SK-N-MC (cell line): Measurements from ENCODE around the gene SGTA.

Experiments used
- DNase-seq: peaks from one replicate; pipeline ENCODE4 v3.0.0-alpha.2; 2011; ENCODE audit warnings: low read depth, low spot score
- H3K27ac ChIP-seq: fragments of 200-600 bp; sonication (generic); 2 replicates; pipeline ENCODE4 v1.5.1; 2016; ENCODE audit warnings: mixed run types
- H3K36me3 ChIP-seq: fragments of 200-600 bp; sonication (generic); 2 replicates; pipeline ENCODE4 v1.6.1; 2017; ENCODE audit warnings: antibody characterized with exemption, low read length, mixed read lengths; ENCODE audit not compliant: insufficient read depth
- H3K4me3 ChIP-seq: fragments of 200-600 bp; sonication (generic); 2 replicates; pipeline ENCODE4 v1.5.1; 2016
- H3K9ac ChIP-seq: fragments of 200-600 bp; sonication (generic); 2 replicates; pipeline ENCODE4 v1.8.0; 2017; ENCODE audit warnings: mixed run types, mixed read lengths; ENCODE audit not compliant: insufficient read length
- H3K9me3 ChIP-seq: fragments of 200-600 bp; sonication (generic); 2 replicates; pipeline ENCODE4 v1.6.1; 2017; ENCODE audit warnings: low read depth, mild to moderate bottlenecking, antibody characterized with exemption, low read length, moderate library complexity, mixed read lengths
- EZH2 ChIP-seq: fragments of 200-600 bp; sonication (generic); IDR thresholded peaks from one replicate; pipeline ENCODE4 v1.6.1; 2017; ENCODE audit warnings: antibody characterized with exemption
- FOXP2 ChIP-seq: optimal IDR thresholded peaks from 2 replicates; pipeline ENCODE3; 2011; ENCODE audit warnings: mild to moderate bottlenecking, moderate library complexity; ENCODE audit not compliant: insufficient read depth; ENCODE audit errors: extremely low read length, control extremely low read depth
- POLR2AphosphoS5 ChIP-seq: IDR thresholded peaks from 2 replicates; pipeline ENCODE4 v1.6.1; 2012; ENCODE audit warnings: mild to moderate bottlenecking, low read depth, low read length, borderline replicate concordance

The SGTA gene

DNA sequence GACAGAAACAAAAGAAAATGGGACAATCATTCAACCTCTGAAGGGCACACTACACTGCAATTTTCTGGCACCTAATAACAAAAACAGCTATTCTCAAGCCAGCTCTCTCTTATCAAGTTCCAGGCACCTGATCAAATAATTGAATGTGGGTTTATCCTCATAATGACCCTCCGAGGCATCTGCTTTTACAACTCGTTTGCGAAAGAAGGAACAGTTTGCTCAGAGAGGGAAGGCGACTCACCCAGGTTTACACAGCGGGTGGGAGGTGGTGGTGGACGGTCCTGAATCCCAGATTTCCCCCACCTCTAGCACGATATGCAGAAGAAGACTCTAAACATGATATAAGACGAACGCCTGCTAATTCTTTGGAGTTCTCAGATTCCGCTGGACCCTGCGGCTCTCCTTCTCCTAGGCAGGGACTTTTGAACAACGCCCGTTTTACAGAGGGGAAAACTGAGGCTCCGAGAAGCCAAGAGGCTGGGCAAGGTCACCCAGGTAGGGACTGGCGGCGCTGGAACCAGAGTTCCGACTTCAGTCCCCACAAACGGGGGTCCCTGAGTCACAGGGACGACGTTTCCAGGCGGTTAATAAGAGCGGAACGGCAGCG is 641 bp downstream of the SGTA start:
- TF ChIP-seq EZH2 (no peak), FOXP2 (no peak), POLR2AphosphoS5 (no peak)

GRCh38 chr19:2780284-2780683 is 2.8 kb downstream of the SGTA start:
- no peak overlapping the region for H3K27ac ChIP-seq
- DNase-seq: no peak
- no peak overlapping the region for H3K4me3 ChIP-seq
- H3K9me3 ChIP-seq: no peaks in the 10 kb centered on the region
- peaks cover 9% of the 10 kb centered on the region; the same call in 1 of the 2 replicates for H3K36me3 ChIP-seq
- H3K9ac ChIP-seq: no peak overlapping the region
- TF ChIP-seq POLR2AphosphoS5 (no peak), FOXP2 (no peak), EZH2 (no peak)

More for the DNA sequence above, 641 bp downstream of the SGTA start:
- Histone ChIP-seq H3K4me3 (peak overlapping the region; percentile 99), H3K27ac (peak overlapping the region; percentile 42), H3K9ac (peak overlapping the region; percentile 97), H3K36me3 (peaks cover 14% of the 10 kb centered on the region; the same call in 1 of the 2 replicates), H3K9me3 (no peaks in the 10 kb centered on the region)
- DNase-seq: no peak

GRCh38 chr19:2779121-2779740 is 3.8 kb downstream of the SGTA start:
- H3K4me3 ChIP-seq: no peak overlapping the region
- TF ChIP-seq FOXP2 (no peak), POLR2AphosphoS5 (no peak), EZH2 (no peak)
- H3K9me3 ChIP-seq: no peaks in the 10 kb centered on the region
- H3K9ac ChIP-seq: no peak overlapping the region
- peaks cover 9% of the 10 kb centered on the region; the same call in 1 of the 2 replicates for H3K36me3 ChIP-seq
- H3K27ac ChIP-seq: no peak overlapping the region
- no peak for DNase-seq

GRCh38 chr19:2777952-2778683 is 5.0 kb downstream of the SGTA start:
- Histone ChIP-seq H3K9ac (no peak overlapping the region), H3K9me3 (no peaks in the 10 kb centered on the region), H3K36me3 (peaks cover 9% of the 10 kb centered on the region; the same call in 1 of the 2 replicates), H3K4me3 (no peak overlapping the region), H3K27ac (no peak overlapping the region)
- TF ChIP-seq POLR2AphosphoS5 (no peak), EZH2 (no peak), FOXP2 (no peak)
- no peak for DNase-seq

GRCh38 chr19:2775556-2776430 is 7.3 kb downstream of the SGTA start:
- Histone ChIP-seq H3K4me3 (no peak overlapping the region), H3K27ac (no peak overlapping the region), H3K9me3 (no peaks in the 10 kb centered on the region), H3K9ac (no peak overlapping the region), H3K36me3 (peaks cover 9% of the 10 kb centered on the region; the same call in 1 of the 2 replicates)
- TF ChIP-seq POLR2AphosphoS5: no peak
- TF ChIP-seq FOXP2: no peak
- TF ChIP-seq EZH2: no peak
- DNase-seq: no peak

DNA sequence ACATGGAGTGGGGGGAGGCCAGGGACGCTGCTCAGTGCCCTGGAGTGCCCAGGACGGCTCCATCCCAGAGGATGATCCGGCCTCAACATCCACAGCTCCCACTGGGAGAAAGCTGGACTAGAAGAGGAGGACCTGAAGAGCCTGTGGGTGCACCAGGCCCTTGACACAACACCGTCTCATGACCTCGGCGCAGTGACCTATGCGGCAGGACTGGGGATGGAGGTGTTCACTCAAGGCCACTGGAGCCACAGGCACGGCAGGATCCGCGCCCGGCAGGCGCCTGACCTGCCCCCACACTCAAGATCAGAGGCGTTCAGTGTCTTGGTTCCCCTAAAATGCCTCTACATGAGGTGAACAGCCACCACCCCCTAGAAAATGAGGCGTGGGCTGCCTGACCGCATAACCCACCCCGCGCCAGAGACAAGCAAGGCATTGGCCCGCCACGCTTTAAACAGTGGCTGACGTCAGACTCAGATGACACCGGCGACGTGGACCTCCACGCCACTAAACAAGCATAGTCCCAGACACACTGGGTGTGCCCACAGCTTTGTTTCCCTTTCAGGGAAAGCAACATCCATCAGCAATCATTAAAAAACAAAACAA is 8.0 kb downstream of the SGTA start:
- Histone ChIP-seq H3K27ac (no peak overlapping the region), H3K9me3 (no peaks in the 10 kb centered on the region), H3K9ac (no peak overlapping the region), H3K36me3 (peaks cover 9% of the 10 kb centered on the region; the same call in 1 of the 2 replicates), H3K4me3 (no peak overlapping the region)
- no peak for DNase-seq
- no peak for TF ChIP-seq POLR2AphosphoS5
- no peak for TF ChIP-seq FOXP2
- TF ChIP-seq EZH2: no peak

- Histone ChIP-seq H3K9ac (no peak overlapping the region), H3K27ac (no peak overlapping the region), H3K36me3 (peaks cover 7% of the 10 kb centered on the region; the same call in 1 of the 2 replicates), H3K4me3 (no peak overlapping the region), H3K9me3 (no peaks in the 10 kb centered on the region)
- no peak for DNase-seq
- no peak for TF ChIP-seq POLR2AphosphoS5
- TF ChIP-seq FOXP2: no peak
- TF ChIP-seq EZH2: no peak
Observed at GRCh38 chr19:2774083-2774679, 8.9 kb downstream of the SGTA start.
